DMS114 treated with DMSO at 0.1 percent for 48 hours (cell line): ENCODE results near the gene MTMR1.
A peak's percentile ranks its signal among the peaks of the same experiment; 100 is the strongest.

Source experiments
- DNase-seq: peaks from one replicate; lab custom pipeline; 2025; ENCODE audit not compliant: unreplicated experiment; lab: John Stamatoyannopoulos, UW

The MTMR1 gene

GRCh38 chrX:150692831-150693724 lies at the start of gene MTMR1:
Gene MTMR1, plus strand, starts transcription at chrX:150693396. Its CDS starts 135 bp downstream, at chrX:150693531.
- no peak for DNase-seq

- DNase-seq: no peak
Measured at GRCh38 chrX:150643958-150644357, 49.2 kb upstream of the MTMR1 start.

- DNase-seq: no peak
Measured at GRCh38 chrX:150644422-150644821, 48.8 kb upstream of the MTMR1 start.

- no peak for DNase-seq
Measured at GRCh38 chrX:150647331-150647730, 45.9 kb upstream of the MTMR1 start.

GRCh38 chrX:150648296-150648940 lies 44.8 kb upstream of the MTMR1 start:
- DNase-seq: no peak

GRCh38 chrX:150649096-150649870 lies 43.9 kb upstream of the MTMR1 start:
- no peak for DNase-seq

GRCh38 chrX:150651906-150652305 lies 41.3 kb upstream of the MTMR1 start:
- DNase-seq: no peak

GRCh38 chrX:150655788-150656187 lies 37.4 kb upstream of the MTMR1 start:
- DNase-seq: no peak

- no peak for DNase-seq
Measured at GRCh38 chrX:150663073-150663472, 30.1 kb upstream of the MTMR1 start.

- no peak for DNase-seq
Measured at GRCh38 chrX:150664290-150664689, 28.9 kb upstream of the MTMR1 start.

GRCh38 chrX:150676221-150676620 lies 17.0 kb upstream of the MTMR1 start:
- DNase-seq: no peak

GRCh38 chrX:150680974-150681373 lies 12.2 kb upstream of the MTMR1 start:
- no peak for DNase-seq

GRCh38 chrX:150683112-150683511 lies 10.1 kb upstream of the MTMR1 start:
- DNase-seq: no peak

GRCh38 chrX:150683536-150684146 lies 9.6 kb upstream of the MTMR1 start:
- peak; percentile 0 for DNase-seq

- no peak for DNase-seq
Measured at GRCh38 chrX:150688911-150689451, 4.2 kb upstream of the MTMR1 start.

- no peak for DNase-seq
Measured at GRCh38 chrX:150690126-150690525, 3.1 kb upstream of the MTMR1 start.

GRCh38 chrX:150692296-150692695 lies 900 bp upstream of the MTMR1 start:
- no peak for DNase-seq

- no peak for DNase-seq
Measured at GRCh38 chrX:150693725-150694574, 754 bp downstream of the MTMR1 start.

GRCh38 chrX:150694738-150695410 lies 1.7 kb downstream of the MTMR1 start:
- no peak for DNase-seq
